ENCODE measurements around the gene TBL1X.

The TBL1X gene

GRCh38 chrX:9597361-9598035, 132.6 kb downstream of the TBL1X start:
- no peak for DNase-seq (ENCODE audit: extremely low spot score)
- ChIA-PET POLR2A (no interaction called here), CTCF (no interaction called here)
- TF ChIP-seq, protein P1, sequence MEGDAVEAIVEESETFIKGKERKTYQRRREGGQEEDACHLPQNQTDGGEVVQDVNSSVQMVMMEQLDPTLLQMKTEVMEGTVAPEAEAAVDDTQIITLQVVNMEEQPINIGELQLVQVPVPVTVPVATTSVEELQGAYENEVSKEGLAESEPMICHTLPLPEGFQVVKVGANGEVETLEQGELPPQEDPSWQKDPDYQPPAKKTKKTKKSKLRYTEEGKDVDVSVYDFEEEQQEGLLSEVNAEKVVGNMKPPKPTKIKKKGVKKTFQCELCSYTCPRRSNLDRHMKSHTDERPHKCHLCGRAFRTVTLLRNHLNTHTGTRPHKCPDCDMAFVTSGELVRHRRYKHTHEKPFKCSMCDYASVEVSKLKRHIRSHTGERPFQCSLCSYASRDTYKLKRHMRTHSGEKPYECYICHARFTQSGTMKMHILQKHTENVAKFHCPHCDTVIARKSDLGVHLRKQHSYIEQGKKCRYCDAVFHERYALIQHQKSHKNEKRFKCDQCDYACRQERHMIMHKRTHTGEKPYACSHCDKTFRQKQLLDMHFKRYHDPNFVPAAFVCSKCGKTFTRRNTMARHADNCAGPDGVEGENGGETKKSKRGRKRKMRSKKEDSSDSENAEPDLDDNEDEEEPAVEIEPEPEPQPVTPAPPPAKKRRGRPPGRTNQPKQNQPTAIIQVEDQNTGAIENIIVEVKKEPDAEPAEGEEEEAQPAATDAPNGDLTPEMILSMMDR (IDR thresholded peaks at IDR 0.05; ENCODE audit: control extremely low read depth, extremely low read depth, low read depth, missing control alignments) = no peak

DNA sequence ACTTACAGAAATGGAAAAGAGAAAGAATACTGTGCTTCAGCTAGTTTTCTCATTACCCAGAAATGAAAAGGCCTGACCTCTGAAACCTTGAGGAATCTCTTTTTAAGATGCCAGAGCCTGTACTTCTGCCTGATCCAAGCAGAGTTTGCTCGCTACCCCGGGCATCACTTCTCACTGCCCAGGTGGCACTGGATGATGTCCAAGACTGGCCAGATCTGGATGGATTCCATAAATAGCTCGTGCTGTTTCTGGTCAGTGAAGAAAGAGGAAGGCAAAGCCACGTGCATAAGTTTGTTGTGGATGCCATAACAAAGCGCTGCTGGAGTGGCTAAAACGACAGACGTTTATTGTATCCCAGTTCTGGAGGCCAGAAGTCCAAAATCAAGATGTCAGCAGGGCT, 133.5 kb downstream of the TBL1X start:
- no peak for DNase-seq (ENCODE audit: extremely low spot score)
- TF ChIP-seq, protein P1 (IDR thresholded peaks at IDR 0.05; ENCODE audit: control extremely low read depth, extremely low read depth, low read depth, missing control alignments) = no peak
- ChIA-PET POLR2A (no interaction called here), CTCF (no interaction called here)

GRCh38 chrX:9604111-9604907, 139.5 kb downstream of the TBL1X start:
- TF ChIP-seq, protein P1 (IDR thresholded peaks at IDR 0.05; ENCODE audit: control extremely low read depth, extremely low read depth, low read depth, missing control alignments) = no peak
- POLR2A ChIA-PET = no interaction called here
- CTCF ChIA-PET = no interaction called here
- no peak for DNase-seq (ENCODE audit: extremely low spot score)

GRCh38 chrX:9604908-9605306, 140.0 kb downstream of the TBL1X start:
- DNase-seq (ENCODE audit: extremely low spot score) = no peak
- TF ChIP-seq, protein P1 (IDR thresholded peaks at IDR 0.05; ENCODE audit: control extremely low read depth, extremely low read depth, low read depth, missing control alignments) = no peak
- CTCF ChIA-PET = no interaction called here
- POLR2A ChIA-PET = no interaction called here

DNA sequence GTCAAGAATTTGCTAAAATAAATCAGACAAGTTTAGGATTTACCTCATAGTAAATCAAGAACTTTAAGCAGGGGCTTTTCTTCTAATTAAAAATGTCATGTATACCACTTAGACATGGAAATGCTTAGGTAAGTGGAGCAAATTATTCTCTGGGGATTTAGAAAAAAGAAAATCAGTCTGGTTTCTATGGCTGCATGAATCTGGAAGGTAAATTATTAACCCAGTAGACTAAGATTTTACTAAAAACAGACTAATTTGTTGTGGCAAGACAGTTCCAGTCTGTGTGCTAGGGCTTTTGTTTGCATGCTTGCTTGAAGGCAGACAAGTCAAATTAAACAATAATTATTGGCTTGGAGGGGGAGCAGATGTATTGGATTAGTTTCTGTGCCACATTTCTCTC, 140.6 kb downstream of the TBL1X start:
- ChIA-PET CTCF (no interaction called here), POLR2A (no interaction called here)
- DNase-seq (ENCODE audit: extremely low spot score) = no peak
- TF ChIP-seq, protein P1 (IDR thresholded peaks at IDR 0.05; ENCODE audit: control extremely low read depth, extremely low read depth, low read depth, missing control alignments) = no peak

GRCh38 chrX:9606971-9607370, 142.1 kb downstream of the TBL1X start:
- TF ChIP-seq, protein P1 (IDR thresholded peaks at IDR 0.05; ENCODE audit: control extremely low read depth, extremely low read depth, low read depth, missing control alignments) = no peak
- no peak for DNase-seq (ENCODE audit: extremely low spot score)
- ChIA-PET CTCF (no interaction called here), POLR2A (no interaction called here)

Measured in GM10248 (cell line).